ENCODE measurements around the gene PTPRC.

PTPRC gene

DNA sequence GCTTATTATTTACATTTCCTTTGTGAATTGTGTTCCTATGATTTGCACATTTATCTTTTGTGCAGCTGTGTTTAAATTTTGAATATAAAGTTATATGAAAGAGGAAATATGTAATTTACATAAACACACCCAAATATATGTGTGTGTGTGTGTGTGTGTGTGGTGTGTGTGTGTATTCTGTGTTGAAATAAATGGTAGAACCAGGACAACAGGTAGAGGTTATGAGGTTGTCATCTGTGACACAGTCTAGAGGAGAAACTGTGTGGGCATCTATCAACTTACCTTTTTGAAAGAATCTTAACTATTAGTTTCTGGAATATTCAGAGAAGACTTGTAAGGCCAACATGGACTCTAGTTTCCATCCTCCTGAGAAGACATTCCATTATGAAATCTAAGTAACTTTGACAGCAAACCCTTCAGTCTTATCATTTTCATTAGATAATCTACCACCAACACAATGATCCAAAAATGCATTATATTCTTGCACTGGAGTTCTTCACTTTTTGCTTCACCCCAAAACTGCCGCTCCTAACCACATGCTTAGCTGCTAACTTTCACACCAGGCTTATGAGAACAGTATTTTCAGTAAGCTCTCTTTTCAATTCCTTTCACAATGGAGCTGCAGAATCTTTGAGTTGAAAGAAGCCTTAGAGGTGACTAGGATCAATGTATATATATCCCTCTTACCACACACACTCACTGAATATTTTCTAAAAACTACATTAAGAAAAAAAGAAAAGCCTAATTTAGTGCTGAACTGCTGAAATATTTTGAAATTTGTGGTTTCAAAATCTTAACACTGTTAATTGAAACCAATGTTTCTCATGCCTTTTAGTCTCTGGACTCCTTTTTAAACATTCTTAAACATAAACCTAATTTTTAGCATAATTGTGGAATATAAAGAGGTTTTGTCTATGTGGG, 21.8 kb downstream of the PTPRC start:
- no peak overlapping the region for H3K27ac ChIP-seq
- no peak for DNase-seq (ENCODE audit: low spot score)
- no peak overlapping the region for H3K4me3 ChIP-seq
- TF ChIP-seq, protein P1, sequence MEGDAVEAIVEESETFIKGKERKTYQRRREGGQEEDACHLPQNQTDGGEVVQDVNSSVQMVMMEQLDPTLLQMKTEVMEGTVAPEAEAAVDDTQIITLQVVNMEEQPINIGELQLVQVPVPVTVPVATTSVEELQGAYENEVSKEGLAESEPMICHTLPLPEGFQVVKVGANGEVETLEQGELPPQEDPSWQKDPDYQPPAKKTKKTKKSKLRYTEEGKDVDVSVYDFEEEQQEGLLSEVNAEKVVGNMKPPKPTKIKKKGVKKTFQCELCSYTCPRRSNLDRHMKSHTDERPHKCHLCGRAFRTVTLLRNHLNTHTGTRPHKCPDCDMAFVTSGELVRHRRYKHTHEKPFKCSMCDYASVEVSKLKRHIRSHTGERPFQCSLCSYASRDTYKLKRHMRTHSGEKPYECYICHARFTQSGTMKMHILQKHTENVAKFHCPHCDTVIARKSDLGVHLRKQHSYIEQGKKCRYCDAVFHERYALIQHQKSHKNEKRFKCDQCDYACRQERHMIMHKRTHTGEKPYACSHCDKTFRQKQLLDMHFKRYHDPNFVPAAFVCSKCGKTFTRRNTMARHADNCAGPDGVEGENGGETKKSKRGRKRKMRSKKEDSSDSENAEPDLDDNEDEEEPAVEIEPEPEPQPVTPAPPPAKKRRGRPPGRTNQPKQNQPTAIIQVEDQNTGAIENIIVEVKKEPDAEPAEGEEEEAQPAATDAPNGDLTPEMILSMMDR (IDR thresholded peaks at IDR 0.05) = no peak

DNA sequence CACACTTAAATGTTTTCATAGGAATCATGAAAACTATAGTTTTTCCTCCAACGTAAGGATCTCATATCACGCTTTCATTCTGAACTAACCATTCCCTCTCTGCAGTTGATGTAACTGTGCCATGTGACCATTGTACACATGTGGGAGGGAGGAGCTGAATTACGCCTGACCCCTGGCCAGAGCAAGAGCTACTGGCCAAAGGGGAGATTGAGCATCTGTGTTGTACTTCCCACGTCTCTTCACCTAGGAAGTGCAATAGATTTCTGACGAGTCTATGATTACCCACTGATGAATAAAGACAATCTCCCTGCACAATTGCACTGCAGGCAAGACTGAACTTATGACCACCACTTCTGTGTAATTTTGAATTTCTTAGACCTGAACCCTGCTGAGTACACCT, 24.0 kb downstream of the PTPRC start:
- TF ChIP-seq, protein P1 (IDR thresholded peaks at IDR 0.05) = no peak
- DNase-seq (ENCODE audit: low spot score) = no peak
- Histone ChIP-seq H3K27ac (no peak overlapping the region), H3K4me3 (no peak overlapping the region)

DNA sequence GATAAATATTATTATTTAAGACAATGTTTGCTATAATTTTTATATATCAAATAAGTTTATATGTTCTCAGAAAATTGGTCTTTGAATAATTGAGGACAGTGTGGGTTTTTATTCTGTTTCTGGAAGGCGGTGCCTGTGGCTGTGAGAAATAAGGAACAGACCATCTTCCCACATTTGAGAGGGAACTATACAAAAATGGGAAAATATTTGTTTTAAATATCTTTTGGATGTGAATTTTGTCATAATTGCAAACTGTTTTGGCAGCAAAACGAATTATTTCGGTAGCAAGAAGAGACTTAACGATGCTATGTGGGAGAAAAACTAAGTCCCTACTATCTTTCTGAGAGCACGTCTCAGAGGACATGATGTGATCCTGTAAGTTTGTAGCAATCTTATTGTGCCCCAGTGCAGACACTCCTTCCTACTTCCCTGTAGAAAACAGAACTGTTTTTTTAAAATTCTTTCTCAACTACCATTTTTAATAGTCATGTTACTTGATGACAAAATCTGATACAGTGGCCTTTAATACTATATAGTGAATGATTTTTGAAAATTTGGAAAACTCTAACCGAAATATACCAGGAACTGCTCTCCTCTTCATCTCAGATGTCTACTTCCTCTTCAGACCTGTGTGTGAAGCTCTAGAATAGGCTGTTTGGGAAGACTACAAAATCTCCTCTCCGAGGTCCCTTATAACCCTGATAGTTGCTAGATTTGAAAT, 25.4 kb downstream of the PTPRC start:
- DNase-seq (ENCODE audit: low spot score) = no peak
- Histone ChIP-seq H3K27ac (no peak overlapping the region), H3K4me3 (no peak overlapping the region)
- TF ChIP-seq, protein P1 (IDR thresholded peaks at IDR 0.05) = no peak

DNA sequence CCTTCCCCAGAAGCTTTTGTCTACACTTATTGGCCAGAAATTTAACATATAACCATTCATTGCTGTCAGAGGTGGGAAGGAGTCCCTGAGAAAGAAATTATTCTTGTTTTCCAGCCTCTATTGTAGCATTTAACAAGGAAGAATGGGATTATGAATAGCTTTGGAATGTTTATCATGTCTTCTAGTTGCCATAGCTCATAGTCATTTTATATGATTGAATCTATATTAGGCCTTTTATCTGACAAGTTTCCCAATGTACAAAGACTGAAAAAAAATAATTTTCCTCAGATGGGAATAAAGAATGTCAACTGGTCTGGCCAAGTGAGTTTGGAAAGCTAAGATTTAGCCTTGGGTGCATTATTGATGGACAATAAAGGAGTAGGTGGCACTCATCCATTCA, 28.3 kb downstream of the PTPRC start:
- H3K4me3 ChIP-seq = no peak overlapping the region
- DNase-seq (ENCODE audit: low spot score) = no peak
- no peak overlapping the region for H3K27ac ChIP-seq
- TF ChIP-seq, protein P1 (IDR thresholded peaks at IDR 0.05) = no peak

DNA sequence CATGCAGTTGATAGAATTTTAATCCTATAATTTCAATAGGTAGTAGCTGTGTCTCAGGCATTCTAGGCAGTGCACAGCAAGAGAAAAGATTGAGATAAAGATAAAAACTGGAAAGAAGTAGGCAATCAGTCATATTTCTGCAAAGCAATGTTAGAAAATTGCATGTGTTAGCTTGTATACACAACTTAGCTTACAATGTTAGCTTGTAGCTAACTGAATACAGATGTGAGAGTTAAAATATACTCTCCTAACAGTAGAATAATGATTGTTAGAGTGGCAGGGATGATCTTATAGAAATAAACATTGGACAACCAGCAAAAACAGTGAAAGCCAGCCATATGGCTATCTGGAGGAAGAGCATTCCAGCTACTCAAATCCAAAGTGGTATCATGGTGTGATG, 29.0 kb downstream of the PTPRC start:
- no peak overlapping the region for H3K4me3 ChIP-seq

DNA sequence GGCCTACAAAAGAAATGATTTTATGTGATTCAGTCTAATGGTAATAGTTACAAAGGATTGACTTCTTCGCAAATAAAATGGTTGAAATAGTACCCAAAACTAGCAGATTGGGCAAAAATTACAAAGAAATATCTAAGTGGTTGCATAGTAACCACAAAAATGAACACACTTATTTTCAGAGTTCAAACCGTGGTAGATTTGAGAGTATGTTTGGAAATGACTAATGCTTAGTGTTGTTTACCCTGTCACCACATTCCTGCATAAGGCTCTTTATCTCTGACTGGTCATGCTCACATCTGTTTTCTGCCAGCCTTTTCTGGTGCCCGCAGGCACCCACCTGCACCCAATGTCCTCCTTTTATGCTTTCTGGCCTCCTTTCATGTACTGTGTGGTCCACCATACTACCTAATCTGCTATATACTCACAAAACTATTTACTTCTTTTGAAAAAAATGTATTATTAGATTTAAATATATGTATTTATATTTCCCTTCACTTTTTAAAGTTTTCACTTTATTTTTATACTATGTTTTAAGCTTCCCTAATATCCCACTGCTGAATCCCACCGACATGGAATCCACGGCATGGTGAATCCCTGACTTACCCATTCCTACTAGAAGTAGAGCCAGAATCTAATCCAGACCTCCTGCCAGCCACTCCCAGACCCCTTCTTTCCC, 30.3 kb downstream of the PTPRC start:
- DNase-seq (ENCODE audit: low spot score) = no peak
- Histone ChIP-seq H3K4me3 (no peak overlapping the region), H3K27ac (no peak overlapping the region)
- TF ChIP-seq, protein P1 (IDR thresholded peaks at IDR 0.05) = no peak

More for the DNA sequence above, 29.0 kb downstream of the PTPRC start:
- TF ChIP-seq, protein P1 (IDR thresholded peaks at IDR 0.05) = no peak
- H3K27ac ChIP-seq = no peak overlapping the region
- DNase-seq (ENCODE audit: low spot score) = no peak
